ENCODE measurements around the gene HDAC1.
"Not testable (repeated sequence)": the region's sequence is repeated elsewhere in the genome, so short reads cannot be mapped to it uniquely, and the experiment has no call there.

Gene HDAC1

GRCh38 chr1:32275424-32275823 is 16.5 kb upstream of the HDAC1 start:
- TF ChIP-seq, protein P1, sequence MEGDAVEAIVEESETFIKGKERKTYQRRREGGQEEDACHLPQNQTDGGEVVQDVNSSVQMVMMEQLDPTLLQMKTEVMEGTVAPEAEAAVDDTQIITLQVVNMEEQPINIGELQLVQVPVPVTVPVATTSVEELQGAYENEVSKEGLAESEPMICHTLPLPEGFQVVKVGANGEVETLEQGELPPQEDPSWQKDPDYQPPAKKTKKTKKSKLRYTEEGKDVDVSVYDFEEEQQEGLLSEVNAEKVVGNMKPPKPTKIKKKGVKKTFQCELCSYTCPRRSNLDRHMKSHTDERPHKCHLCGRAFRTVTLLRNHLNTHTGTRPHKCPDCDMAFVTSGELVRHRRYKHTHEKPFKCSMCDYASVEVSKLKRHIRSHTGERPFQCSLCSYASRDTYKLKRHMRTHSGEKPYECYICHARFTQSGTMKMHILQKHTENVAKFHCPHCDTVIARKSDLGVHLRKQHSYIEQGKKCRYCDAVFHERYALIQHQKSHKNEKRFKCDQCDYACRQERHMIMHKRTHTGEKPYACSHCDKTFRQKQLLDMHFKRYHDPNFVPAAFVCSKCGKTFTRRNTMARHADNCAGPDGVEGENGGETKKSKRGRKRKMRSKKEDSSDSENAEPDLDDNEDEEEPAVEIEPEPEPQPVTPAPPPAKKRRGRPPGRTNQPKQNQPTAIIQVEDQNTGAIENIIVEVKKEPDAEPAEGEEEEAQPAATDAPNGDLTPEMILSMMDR (IDR thresholded peaks at IDR 0.05; ENCODE audit: low read length, missing control alignments), result no peak
- no peak overlapping the region for H3K4me3 ChIP-seq (replicated peaks; ENCODE audit: low read depth, low read length)
- peak; percentile 14 for DNase-seq (ENCODE audit: low read depth)

- TF ChIP-seq, protein P1 (IDR thresholded peaks at IDR 0.05; ENCODE audit: low read length, missing control alignments), result no peak
- no peak for DNase-seq (ENCODE audit: low read depth)
- no peak overlapping the region for H3K4me3 ChIP-seq (replicated peaks; ENCODE audit: low read depth, low read length)
Observed at GRCh38 chr1:32276032-32276782, 15.7 kb upstream of the HDAC1 start.

GRCh38 chr1:32284777-32285176 is 7.1 kb upstream of the HDAC1 start:
- DNase-seq (ENCODE audit: low read depth); H3K4me3 ChIP-seq (replicated peaks; ENCODE audit: low read depth, low read length): not testable (repeated sequence)

GRCh38 chr1:32285658-32286057 is 6.2 kb upstream of the HDAC1 start:
- TF ChIP-seq, protein P1 (IDR thresholded peaks at IDR 0.05; ENCODE audit: low read length, missing control alignments), result no peak

GRCh38 chr1:32286763-32287162 is 5.1 kb upstream of the HDAC1 start:
- TF ChIP-seq, protein P1 (IDR thresholded peaks at IDR 0.05; ENCODE audit: low read length, missing control alignments), result no peak
- no peak overlapping the region for H3K4me3 ChIP-seq (replicated peaks; ENCODE audit: low read depth, low read length)
- DNase-seq (ENCODE audit: low read depth), result no peak

More at GRCh38 chr1:32285658-32286057, 6.2 kb upstream of the HDAC1 start:
- DNase-seq (ENCODE audit: low read depth), result no peak
- no peak overlapping the region for H3K4me3 ChIP-seq (replicated peaks; ENCODE audit: low read depth, low read length)

DNA sequence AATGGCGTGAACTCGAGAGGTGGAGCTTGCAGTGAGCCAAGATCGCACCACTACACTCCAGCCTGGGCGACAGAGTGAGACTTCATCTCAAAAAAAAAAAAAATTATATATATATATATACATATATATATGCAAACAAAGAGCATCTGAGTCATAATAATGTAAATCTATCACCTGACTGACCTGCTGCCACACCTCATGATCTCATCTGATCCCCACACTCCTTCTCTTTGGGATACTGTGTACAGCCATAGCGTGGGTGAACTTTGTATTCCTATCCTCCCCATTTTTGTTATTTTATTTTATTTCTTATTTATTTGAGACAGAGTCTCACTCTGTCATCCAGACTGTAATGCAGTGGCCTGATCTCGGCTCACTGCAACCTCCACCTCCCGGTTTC is 2.6 kb upstream of the HDAC1 start:
- DNase-seq (ENCODE audit: low read depth), result no peak
- TF ChIP-seq, protein P1 (IDR thresholded peaks at IDR 0.05; ENCODE audit: low read length, missing control alignments), result no peak
- no peak overlapping the region for H3K4me3 ChIP-seq (replicated peaks; ENCODE audit: low read depth, low read length)

DNA sequence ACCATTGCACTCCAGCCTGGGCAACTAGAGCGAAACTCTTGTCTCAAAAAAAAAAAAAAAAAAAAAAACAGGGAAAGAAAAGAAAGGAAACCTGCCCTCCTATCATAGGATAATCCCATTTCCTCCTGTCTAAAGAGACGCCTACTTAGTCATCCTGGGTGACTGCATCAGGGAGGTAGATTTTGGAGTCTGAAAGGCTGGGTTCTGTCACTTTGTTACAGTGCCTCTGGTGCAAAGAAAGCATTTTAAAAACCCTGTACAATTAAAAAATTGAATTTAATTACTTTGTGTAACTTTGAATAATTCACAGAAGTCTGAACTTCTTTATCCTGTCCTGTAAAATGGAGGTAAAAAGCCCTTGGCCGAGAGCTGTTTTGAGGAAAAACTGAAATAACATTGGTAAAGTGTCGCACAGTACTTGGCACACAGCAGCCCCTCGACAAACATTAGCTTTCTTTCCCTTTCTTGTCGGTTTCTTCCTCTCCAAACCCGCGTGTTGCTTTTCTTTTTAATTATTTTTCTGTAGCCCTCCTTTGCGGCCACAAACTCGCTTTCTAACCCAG is 657 bp upstream of the HDAC1 start:
- TF ChIP-seq, protein P1 (IDR thresholded peaks at IDR 0.05; ENCODE audit: low read length, missing control alignments), result no peak
- peak overlapping the region; percentile 96 for H3K4me3 ChIP-seq (replicated peaks; ENCODE audit: low read depth, low read length)
- peak; percentile 51 for DNase-seq (ENCODE audit: low read depth)

DNA sequence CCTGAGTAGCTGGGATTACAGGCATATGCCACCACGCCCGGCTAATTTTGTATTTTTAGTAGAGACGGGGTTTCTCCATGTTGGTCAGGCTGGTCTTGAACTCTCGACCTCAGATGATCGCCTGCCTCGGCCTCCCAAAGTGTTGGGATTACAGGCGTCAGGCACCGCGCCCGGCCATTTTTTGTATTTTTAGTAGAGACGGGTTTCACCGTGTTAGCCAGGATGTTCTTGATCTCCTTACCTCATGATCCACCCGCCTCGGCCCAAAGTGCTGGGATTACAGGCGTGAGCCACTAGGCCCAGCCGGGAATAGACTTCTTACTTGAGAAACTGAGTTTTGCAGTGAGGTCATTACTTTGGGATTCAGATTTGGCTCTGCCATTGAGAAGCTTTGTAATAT is 6.3 kb downstream of the HDAC1 start:
- not testable (repeated sequence) for DNase-seq (ENCODE audit: low read depth); H3K4me3 ChIP-seq (replicated peaks; ENCODE audit: low read depth, low read length)
